HepG2 (cell line): ENCODE measurements around the gene AZU1. TPM values are rescaled to one million over a fixed set of nuclear protein-coding genes. Genes with fewer than 3 reads are reported as not detected.

Source experiments
- CREB1 ChIP-seq, 2 experiments: fragments of 450-650 bp in 1 of 2; IDR thresholded peaks; 2 replicates each; pipeline ENCODE4 v1.6.1; 2016 to 2017; ENCODE audit warnings: control low read depth in 1 of 2, mild to moderate bottlenecking in 1 of 2, missing compliant biosample characterization in 1 of 2, missing genetic modification characterization in 1 of 2
- HMGXB4 ChIP-seq, 2 experiments: sonication (generic) in 1 of 2; formaldehyde crosslinking in 1 of 2; IDR thresholded peaks; 2 replicates each; pipeline versions ENCODE4 v1.4.0 to v1.6.1; 2018 to 2020; ENCODE audit warnings: missing genetic modification reagents in 2 of 2, borderline replicate concordance in 1 of 2, low read depth in 1 of 2, mild to moderate bottlenecking in 1 of 2, missing biosample characterization in 1 of 2
- JDP2 ChIP-seq: sonication (generic); formaldehyde crosslinking; IDR thresholded peaks from 2 replicates; pipeline ENCODE4 v1.8.1; 2022; ENCODE audit warnings: missing genetic modification reagents, borderline replicate concordance
- JUN ChIP-seq: sonication (generic); formaldehyde crosslinking; IDR thresholded peaks from 2 replicates; pipeline ENCODE4 v1.4.0; 2020; ENCODE audit warnings: mild to moderate bottlenecking, missing genetic modification reagents
- KMT2B ChIP-seq: IDR thresholded peaks from 2 replicates; pipeline ENCODE4 v1.6.1; 2016; ENCODE audit warnings: missing genetic modification reagents, missing compliant biosample characterization
- MBD4 ChIP-seq: IDR thresholded peaks from 2 replicates; pipeline ENCODE4 v1.6.1; 2012; ENCODE audit warnings: low read length, inconsistent platforms, borderline replicate concordance
- MEIS1 ChIP-seq: sonication (generic); formaldehyde crosslinking; IDR thresholded peaks from 2 replicates; pipeline ENCODE4 v1.9.0; 2021; ENCODE audit warnings: mild to moderate bottlenecking, missing genetic modification reagents, moderate library complexity, borderline replicate concordance
- MEIS2 ChIP-seq: sonication (generic); formaldehyde crosslinking; IDR thresholded peaks from 2 replicates; pipeline ENCODE4 v1.9.0; 2021; ENCODE audit warnings: mild to moderate bottlenecking, missing genetic modification reagents
- PHF21A ChIP-seq: sonication (generic); formaldehyde crosslinking; IDR thresholded peaks from 2 replicates; pipeline ENCODE4 v1.5.0; 2020; ENCODE audit warnings: mild to moderate bottlenecking, missing genetic modification reagents
- REPIN1 ChIP-seq: sonication (generic); formaldehyde crosslinking; IDR thresholded peaks from 2 replicates; pipeline ENCODE4 v1.8.0; 2022; ENCODE audit warnings: missing genetic modification reagents, low read depth, mild to moderate bottlenecking, borderline replicate concordance
- RFX5 ChIP-seq: IDR thresholded peaks from 2 replicates; pipeline ENCODE4 v1.6.1; 2011; ENCODE audit warnings: low read depth, low read length, improper control_type of control experiment
- SMC3 ChIP-seq: IDR thresholded peaks from 2 replicates; pipeline ENCODE4 v1.6.1; 2011; ENCODE audit warnings: low read length, improper control_type of control experiment
- SRY ChIP-seq: sonication (generic); formaldehyde crosslinking; IDR thresholded peaks from 2 replicates; pipeline ENCODE4 v1.8.0; 2022; ENCODE audit warnings: mild to moderate bottlenecking, missing genetic modification reagents
- TGIF2 ChIP-seq: IDR thresholded peaks from 2 replicates; pipeline ENCODE4 v1.6.1; 2016; ENCODE audit warnings: control low read depth, missing compliant biosample characterization
- ZKSCAN1 ChIP-seq: fragments of 150-350 bp; IDR thresholded peaks from 2 replicates; pipeline ENCODE4 v1.6.1; 2014; ENCODE audit warnings: low read length
- ZNF34 ChIP-seq: sonication (generic); formaldehyde crosslinking; IDR thresholded peaks from 2 replicates; pipeline ENCODE4 v1.4.0; 2020; ENCODE audit warnings: mild to moderate bottlenecking, missing genetic modification reagents, borderline replicate concordance
- ZNF772 ChIP-seq: sonication (generic); formaldehyde crosslinking; IDR thresholded peaks from 2 replicates; pipeline ENCODE4 v1.5.0; 2020; ENCODE audit warnings: mild to moderate bottlenecking, missing genetic modification reagents
- ZSCAN12 ChIP-seq: sonication (generic); formaldehyde crosslinking; IDR thresholded peaks from 2 replicates; pipeline ENCODE4 v1.9.0; 2021; ENCODE audit warnings: mild to moderate bottlenecking, missing genetic modification reagents
- polyA plus RNA-seq, 8 experiments: library from polyadenylated mRNA; depleted of rRNA in 3 of 8; stranded (reverse) in 7 of 8; unstranded in 1 of 8; fragments of >200 nt; fragmentation: Illumina TruSeq in 4 of 8; extraction: Trizol in 4 of 8; gene quantifications; 2 replicates each; pipeline versions ENCODE4 v1.2.1 to v1.2.3, GENCODE V29; 2011 to 2016; ENCODE audit warnings: low read depth in 4 of 8, missing spikeins in 1 of 8, mixed read lengths in 1 of 8; ENCODE audit not compliant: insufficient read depth in 1 of 8
- total RNA-seq, 5 experiments: library from RNA; depleted of rRNA; stranded (reverse); fragments of >200 nt; fragmentation: Illumina TruSeq; extraction: Trizol; gene quantifications; 2 replicates each; pipeline ENCODE4 v1.2.3, GENCODE V29; 2016; ENCODE audit warnings: low read depth in 1 of 5
- TF ChIP-seq, protein P1 (sequence below): sonication (generic); formaldehyde crosslinking; IDR thresholded peaks from 2 replicates; pipeline ENCODE4 v1.4.0; 2020; ENCODE audit warnings: missing genetic modification reagents
- TF ChIP-seq, protein P2 (sequence below): sonication (generic); formaldehyde crosslinking; IDR thresholded peaks from 2 replicates; pipeline ENCODE4 v1.5.0; 2020; ENCODE audit warnings: mild to moderate bottlenecking, missing genetic modification reagents

Gene AZU1
- total and polyA plus RNA-seq, 2 of the 13 experiments (the other 11 are each of a cell fraction or from before 2014, with no cell fraction given) = not detected

DNA sequence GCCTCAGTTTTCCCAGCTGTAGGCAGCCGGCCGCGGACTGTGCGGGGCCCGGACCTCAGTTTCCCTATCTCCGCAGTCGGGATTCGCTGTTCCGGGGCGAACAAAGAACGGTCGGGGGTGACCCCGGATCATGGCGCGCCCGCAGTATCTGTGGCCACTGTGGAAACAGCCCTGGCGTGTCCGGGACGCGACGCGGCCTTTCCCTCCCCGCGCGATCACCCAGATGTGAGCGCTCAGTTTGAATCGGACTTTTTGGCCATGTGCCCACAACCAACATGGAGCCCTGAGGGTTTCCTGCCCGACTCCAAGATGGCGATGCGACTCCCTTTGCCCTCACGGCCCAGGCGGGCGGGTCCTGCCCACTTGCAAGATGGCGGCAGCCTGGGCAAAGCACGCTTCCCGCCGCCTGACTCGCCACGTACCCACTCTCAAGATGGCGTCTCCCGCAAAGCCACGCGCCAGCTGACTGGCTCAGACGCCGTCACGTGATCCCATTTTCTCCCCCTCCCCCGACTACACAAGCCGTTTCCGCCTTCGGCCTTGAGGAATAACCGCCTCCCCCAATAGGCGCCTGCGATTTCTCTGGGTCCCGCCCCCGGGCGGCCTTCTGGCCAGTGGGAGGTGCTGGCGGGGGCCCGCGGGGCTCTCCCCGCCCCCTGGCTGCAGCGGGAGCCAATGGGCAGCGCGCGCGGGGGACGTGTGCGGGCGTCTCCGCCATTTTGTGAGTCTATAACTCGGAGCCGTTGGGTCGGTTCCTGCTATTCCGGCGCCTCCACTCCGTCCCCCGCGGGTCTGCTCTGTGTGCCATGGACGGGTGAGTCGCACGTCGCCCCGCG lies 30.7 kb upstream of the AZU1 start, which contains the start of gene PTBP1 (continued):
- TF ChIP-seq CREB1 (IDR thresholded peaks at IDR 0.05) (peak; percentile 87), CREB1 (CRISPR knock-in tag; IDR thresholded peaks at IDR 0.05) (peak; percentile 83), ZNF34 (CRISPR knock-in tag) (peak; percentile 6; the same call in 1 of the 2 replicates), TGIF2 (CRISPR knock-in tag) (no peak), MBD4 (no peak), HMGXB4 (CRISPR knock-in tag; IDR thresholded peaks at IDR 0.05; ENCODE audit: borderline replicate concordance in 1 of 2, low read depth in 1 of 2) (peak; percentile 69 to 86; a peak in 3 of 4 replicates), PHF21A (peak; percentile 75; the same call in 1 of the 2 replicates), JDP2 (CRISPR knock-in tag) (no peak), SRY (CRISPR knock-in tag) (no peak), KMT2B (peak; percentile 52; the same call in 1 of the 2 replicates), ZSCAN12 (CRISPR knock-in tag) (no peak), MEIS1 (CRISPR knock-in tag) (peak; percentile 56; the same call in 1 of the 2 replicates), ZKSCAN1 (no peak), SMC3 (no peak), JUN (no peak), RFX5 (no peak), MEIS2 (CRISPR knock-in tag) (peak; percentile 55; the same call in 1 of the 2 replicates), ZNF772 (peak; percentile 96), REPIN1 (CRISPR knock-in tag) (peak; percentile 86; the same call in 1 of the 2 replicates)
- TF ChIP-seq, protein P1, sequence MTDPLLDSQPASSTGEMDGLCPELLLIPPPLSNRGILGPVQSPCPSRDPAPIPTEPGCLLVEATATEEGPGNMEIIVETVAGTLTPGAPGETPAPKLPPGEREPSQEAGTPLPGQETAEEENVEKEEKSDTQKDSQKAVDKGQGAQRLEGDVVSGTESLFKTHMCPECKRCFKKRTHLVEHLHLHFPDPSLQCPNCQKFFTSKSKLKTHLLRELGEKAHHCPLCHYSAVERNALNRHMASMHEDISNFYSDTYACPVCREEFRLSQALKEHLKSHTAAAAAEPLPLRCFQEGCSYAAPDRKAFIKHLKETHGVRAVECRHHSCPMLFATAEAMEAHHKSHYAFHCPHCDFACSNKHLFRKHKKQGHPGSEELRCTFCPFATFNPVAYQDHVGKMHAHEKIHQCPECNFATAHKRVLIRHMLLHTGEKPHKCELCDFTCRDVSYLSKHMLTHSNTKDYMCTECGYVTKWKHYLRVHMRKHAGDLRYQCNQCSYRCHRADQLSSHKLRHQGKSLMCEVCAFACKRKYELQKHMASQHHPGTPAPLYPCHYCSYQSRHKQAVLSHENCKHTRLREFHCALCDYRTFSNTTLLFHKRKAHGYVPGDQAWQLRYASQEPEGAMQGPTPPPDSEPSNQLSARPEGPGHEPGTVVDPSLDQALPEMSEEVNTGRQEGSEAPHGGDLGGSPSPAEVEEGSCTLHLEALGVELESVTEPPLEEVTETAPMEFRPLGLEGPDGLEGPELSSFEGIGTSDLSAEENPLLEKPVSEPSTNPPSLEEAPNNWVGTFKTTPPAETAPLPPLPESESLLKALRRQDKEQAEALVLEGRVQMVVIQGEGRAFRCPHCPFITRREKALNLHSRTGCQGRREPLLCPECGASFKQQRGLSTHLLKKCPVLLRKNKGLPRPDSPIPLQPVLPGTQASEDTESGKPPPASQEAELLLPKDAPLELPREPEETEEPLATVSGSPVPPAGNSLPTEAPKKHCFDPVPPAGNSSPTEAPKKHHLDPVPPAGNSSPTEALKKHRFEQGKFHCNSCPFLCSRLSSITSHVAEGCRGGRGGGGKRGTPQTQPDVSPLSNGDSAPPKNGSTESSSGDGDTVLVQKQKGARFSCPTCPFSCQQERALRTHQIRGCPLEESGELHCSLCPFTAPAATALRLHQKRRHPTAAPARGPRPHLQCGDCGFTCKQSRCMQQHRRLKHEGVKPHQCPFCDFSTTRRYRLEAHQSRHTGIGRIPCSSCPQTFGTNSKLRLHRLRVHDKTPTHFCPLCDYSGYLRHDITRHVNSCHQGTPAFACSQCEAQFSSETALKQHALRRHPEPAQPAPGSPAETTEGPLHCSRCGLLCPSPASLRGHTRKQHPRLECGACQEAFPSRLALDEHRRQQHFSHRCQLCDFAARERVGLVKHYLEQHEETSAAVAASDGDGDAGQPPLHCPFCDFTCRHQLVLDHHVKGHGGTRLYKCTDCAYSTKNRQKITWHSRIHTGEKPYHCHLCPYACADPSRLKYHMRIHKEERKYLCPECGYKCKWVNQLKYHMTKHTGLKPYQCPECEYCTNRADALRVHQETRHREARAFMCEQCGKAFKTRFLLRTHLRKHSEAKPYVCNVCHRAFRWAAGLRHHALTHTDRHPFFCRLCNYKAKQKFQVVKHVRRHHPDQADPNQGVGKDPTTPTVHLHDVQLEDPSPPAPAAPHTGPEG (CRISPR knock-in tag) = peak; percentile 69
- TF ChIP-seq, protein P2, sequence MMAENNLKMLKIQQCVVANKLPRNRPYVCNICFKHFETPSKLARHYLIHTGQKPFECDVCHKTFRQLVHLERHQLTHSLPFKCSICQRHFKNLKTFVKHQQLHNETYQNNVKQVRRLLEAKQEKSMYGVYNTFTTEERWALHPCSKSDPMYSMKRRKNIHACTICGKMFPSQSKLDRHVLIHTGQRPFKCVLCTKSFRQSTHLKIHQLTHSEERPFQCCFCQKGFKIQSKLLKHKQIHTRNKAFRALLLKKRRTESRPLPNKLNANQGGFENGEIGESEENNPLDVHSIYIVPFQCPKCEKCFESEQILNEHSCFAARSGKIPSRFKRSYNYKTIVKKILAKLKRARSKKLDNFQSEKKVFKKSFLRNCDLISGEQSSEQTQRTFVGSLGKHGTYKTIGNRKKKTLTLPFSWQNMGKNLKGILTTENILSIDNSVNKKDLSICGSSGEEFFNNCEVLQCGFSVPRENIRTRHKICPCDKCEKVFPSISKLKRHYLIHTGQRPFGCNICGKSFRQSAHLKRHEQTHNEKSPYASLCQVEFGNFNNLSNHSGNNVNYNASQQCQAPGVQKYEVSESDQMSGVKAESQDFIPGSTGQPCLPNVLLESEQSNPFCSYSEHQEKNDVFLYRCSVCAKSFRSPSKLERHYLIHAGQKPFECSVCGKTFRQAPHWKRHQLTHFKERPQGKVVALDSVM (CRISPR knock-in tag) = peak; percentile 23; the same call in 1 of the 2 replicates
